Peyer's patch (tissue), 4 donors: ENCODE results near the gene UTP11.

Source experiments
- POLR2A ChIP-seq, 2 donors: fragments of 450-650 bp; IDR thresholded peaks; one replicate each; pipeline ENCODE4 v1.5.1; 2017; ENCODE audit warnings: antibody characterized with exemption in 2 of 2, mild to moderate bottlenecking in 2 of 2, moderate library complexity in 2 of 2
- TF ChIP-seq, protein P1 (sequence below), 6 experiments: fragments of 450-650 bp in 4 of 6; fragments of 200-600 bp in 2 of 6; sonication (generic) in 1 of 6; IDR thresholded peaks; one replicate each; pipeline ENCODE4 v1.5.1; 2017 to 2019; ENCODE audit warnings: antibody characterized with exemption in 6 of 6, mild to moderate bottlenecking in 3 of 6, moderate library complexity in 1 of 6

GRCh38 chr1:38030596-38031512 lies 18.3 kb downstream of the UTP11 start:
- TF ChIP-seq, protein P1, sequence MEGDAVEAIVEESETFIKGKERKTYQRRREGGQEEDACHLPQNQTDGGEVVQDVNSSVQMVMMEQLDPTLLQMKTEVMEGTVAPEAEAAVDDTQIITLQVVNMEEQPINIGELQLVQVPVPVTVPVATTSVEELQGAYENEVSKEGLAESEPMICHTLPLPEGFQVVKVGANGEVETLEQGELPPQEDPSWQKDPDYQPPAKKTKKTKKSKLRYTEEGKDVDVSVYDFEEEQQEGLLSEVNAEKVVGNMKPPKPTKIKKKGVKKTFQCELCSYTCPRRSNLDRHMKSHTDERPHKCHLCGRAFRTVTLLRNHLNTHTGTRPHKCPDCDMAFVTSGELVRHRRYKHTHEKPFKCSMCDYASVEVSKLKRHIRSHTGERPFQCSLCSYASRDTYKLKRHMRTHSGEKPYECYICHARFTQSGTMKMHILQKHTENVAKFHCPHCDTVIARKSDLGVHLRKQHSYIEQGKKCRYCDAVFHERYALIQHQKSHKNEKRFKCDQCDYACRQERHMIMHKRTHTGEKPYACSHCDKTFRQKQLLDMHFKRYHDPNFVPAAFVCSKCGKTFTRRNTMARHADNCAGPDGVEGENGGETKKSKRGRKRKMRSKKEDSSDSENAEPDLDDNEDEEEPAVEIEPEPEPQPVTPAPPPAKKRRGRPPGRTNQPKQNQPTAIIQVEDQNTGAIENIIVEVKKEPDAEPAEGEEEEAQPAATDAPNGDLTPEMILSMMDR (IDR thresholded peaks at IDR 0.05), result no peak
- TF ChIP-seq POLR2A (IDR thresholded peaks at IDR 0.05), result no peak
